GM18951 (cell line): ENCODE results near the gene OR2B6.

ENCODE experiments used
- POLR2A ChIP-seq: IDR thresholded peaks from 4 replicates; pipeline ENCODE4 v1.6.1; 2011; ENCODE audit warnings: mild to moderate bottlenecking; ENCODE audit not compliant: insufficient read length, insufficient read depth; ENCODE audit errors: extremely low read depth
- in situ Hi-C: fragments of 300-500 bp; cut with MboI; formaldehyde crosslinking; loops from one replicate; pipeline ENCODE4 v1.12.0; 2022; ENCODE audit warnings: low sequenced_read_pairs, mixed read lengths, inconsistent platforms; ENCODE audit not compliant: unreplicated experiment

Gene OR2B6

GRCh38 chr6:27970444-27970843 is 13.4 kb downstream of the OR2B6 start:
- no peak for TF ChIP-seq POLR2A
- in situ Hi-C loops, result no loop called here

DNA sequence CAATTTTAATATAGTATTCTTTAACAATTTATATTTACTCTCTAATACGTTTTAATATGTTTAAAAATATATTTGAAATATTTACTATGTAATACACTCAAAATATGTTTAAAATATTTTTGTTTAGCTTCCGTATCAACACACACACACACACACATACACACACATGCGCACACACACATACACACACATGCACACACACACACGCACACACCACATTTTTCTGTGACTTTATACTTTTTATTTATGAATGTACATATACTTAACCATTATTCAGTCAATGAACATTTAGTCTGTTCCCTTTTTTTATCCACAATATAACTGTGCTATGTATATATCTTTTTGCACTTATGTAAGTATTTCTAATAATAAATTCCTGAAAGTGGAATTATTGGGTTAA is 15.7 kb downstream of the OR2B6 start:
- no peak for TF ChIP-seq POLR2A
- in situ Hi-C loops, result no loop called here

- no peak for TF ChIP-seq POLR2A
- in situ Hi-C loops, result no loop called here
Measured at GRCh38 chr6:27977387-27977786, 20.3 kb downstream of the OR2B6 start.

- no peak for TF ChIP-seq POLR2A
- in situ Hi-C loops, result no loop called here
Measured at GRCh38 chr6:27978705-27979104, 21.7 kb downstream of the OR2B6 start.

DNA sequence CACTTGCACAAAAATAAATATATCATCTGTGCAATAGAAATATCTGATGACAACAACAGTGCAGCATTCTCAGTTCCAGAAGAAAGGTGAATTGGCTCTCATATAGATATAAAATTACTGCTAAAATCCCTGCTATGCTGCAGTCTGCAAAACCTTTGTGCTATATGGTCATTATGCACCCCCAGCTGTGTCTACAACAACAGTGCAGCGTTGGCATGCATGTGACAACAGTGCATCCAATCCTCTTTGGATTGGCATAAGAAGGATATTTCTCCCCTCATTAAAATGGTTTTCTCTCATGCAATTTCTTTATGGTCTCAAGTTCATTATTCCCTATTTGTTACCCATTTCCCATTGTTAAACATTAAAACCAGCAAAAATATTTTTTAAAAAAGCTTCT is 23.1 kb downstream of the OR2B6 start:
- in situ Hi-C loops, result no loop called here
- no peak for TF ChIP-seq POLR2A

GRCh38 chr6:27986928-27987725 is 30.1 kb downstream of the OR2B6 start:
- no peak for TF ChIP-seq POLR2A
- in situ Hi-C loops, result no loop called here

DNA sequence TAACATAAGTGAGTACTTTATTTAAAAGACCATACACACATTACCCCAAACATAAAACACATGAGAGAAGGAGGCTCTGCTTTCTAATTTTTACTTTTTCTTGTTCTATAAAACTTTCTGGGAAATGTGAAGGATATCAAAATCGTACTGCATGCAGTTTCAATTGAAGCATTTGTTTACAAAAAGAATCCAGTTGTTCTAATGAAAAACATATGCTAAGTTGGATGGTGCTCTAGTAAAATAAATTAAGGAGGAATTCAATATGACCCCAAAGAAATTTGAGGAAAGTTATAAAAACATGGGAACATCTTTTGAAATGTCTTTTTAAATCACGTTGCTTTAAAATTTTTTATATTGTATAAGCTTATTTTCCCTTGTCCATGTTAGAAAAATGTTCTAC is 37.6 kb downstream of the OR2B6 start:
- in situ Hi-C loops, result no loop called here
- TF ChIP-seq POLR2A, result no peak

DNA sequence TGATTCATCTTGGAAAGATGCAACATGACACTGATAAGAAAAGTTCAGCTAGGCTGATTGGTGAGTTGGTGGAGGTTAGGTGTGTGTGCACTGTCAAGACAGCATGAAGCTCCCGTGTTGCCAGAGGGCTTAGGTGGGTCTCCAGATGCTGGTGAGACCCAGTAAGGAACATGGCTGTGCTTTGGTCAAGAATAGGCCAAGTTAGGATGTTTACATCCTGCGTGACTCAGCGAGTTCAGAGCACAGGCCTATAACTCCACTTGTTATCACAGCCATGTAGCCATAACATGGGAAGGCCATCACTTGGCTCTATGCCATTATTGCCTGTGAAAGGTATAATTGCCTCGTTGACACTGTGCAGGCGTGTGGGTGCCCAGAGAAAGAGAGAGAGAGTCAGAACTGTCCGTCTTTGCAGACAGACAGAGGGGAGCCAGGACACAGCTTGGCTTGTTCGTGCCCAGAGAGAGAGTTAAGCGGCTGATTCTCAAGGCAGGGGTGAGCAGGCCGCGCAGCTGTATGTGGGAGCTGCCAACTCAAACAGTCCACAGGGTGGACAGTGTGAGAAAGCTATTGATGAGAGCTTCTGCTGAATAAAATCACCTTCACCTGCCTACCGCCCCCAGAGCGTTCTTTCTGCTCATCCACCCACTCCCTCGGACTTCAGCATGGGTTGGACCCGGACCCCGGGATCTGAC is 43.5 kb downstream of the OR2B6 start:
- no peak for TF ChIP-seq POLR2A
- in situ Hi-C loops, result no loop called here

DNA sequence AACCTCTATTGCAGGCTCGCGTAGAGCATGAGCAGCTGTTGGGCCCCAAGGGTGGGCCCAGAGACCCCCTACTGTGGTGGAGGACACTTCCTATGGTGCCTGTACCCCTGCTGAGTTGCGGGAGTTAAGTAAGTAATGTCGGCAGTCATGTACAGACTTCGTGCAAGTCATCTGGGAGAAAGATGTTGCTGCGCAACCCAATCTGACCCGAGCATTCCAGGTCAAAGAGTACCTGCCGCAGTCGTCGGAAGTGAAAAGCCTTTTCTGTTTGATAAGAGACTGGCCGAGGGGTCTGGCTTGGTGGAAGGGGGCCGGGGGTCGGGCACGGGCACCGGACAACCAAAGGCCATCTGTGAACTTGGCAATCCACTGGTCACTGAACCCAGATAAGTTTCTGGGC is 44.3 kb downstream of the OR2B6 start:
- in situ Hi-C loops, result no loop called here
- no peak for TF ChIP-seq POLR2A

DNA sequence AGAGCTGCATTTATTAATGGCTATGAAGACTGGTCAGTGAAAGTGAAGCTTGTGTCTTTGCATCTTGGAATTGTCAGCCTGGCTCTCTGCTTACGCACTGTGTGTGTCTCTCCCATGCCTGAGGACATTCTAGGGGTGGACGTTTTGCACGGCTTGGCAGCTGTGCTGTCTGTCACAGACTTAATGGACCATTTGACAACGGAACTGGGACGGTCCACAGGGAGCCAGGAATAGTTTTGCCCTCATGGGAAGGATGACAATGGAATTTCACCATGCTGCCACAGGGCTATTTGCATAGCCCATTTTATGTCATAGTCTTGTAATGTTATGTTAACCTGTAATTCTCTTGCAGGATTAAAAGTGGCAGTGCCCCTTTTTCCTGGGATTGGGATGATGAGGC is 44.7 kb downstream of the OR2B6 start:
- in situ Hi-C loops, result no loop called here
- TF ChIP-seq POLR2A, result no peak

DNA sequence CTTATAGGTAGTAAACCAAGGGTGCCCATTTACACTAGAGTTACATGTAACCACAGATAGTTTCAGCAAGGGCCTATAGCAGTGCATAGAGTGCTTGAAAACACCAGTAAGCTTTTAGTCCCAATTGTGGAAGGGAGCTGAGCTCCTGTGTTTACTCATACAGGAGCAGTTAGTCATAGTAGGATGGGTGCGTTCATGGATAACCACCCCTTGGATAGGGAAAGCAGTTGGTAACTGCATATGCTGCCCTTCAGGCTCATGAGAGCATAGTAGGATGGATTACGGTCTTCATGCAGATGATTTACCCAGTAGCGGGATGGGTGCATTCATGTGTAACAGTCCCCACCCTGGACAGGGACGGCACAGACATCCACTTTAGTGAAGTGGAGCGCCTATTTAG is 45.1 kb downstream of the OR2B6 start:
- TF ChIP-seq POLR2A, result no peak
- in situ Hi-C loops, result no loop called here

DNA sequence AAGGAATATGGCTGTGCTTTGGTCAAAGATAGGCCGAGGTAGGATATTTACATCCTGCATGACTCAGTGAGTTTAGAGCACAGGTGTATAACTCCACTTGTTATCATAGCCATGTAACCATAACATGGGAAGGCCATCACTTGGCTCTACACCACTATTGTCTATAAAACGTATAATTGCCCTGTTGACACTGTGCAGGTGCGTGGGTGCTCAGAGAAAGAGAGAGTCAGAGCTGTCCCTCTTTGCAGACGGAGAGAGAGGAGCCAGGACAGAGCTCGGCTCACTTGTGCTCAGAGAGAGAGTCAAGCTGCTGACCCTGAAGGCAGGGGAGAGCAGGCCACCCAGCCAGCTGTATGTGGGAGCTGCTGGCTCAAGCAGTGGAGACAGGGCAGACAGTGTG is 46.0 kb downstream of the OR2B6 start:
- no peak for TF ChIP-seq POLR2A
- in situ Hi-C loops, result no loop called here

- no peak for TF ChIP-seq POLR2A
- in situ Hi-C loops, result no loop called here
Measured at GRCh38 chr6:28003661-28004060, 46.6 kb downstream of the OR2B6 start.
